LHCN-M2 (cell line): ENCODE results near the gene DPP6. TPM values are rescaled to one million over a fixed set of nuclear protein-coding genes. Genes with fewer than 3 reads are reported as not detected.

Source experiments
- DNase-seq: peaks from one replicate; pipeline ENCODE4 v3.0.0-alpha.2; 2012; ENCODE audit warnings: low read depth
- total RNA-seq: library from RNA; depleted of rRNA; stranded (reverse); fragments of >200 nt; gene quantifications from 2 replicates; pipeline ENCODE4 v1.2.3, GENCODE V29; 2014

Gene DPP6
- total RNA-seq, 1 experiment from 2014 or later: not detected

- DNase-seq: no peak
Observed at GRCh38 chr7:154591544-154591943, 539.3 kb downstream of the DPP6 start.

- DNase-seq: no peak
Observed at GRCh38 chr7:154592388-154592787, 540.2 kb downstream of the DPP6 start.

DNA sequence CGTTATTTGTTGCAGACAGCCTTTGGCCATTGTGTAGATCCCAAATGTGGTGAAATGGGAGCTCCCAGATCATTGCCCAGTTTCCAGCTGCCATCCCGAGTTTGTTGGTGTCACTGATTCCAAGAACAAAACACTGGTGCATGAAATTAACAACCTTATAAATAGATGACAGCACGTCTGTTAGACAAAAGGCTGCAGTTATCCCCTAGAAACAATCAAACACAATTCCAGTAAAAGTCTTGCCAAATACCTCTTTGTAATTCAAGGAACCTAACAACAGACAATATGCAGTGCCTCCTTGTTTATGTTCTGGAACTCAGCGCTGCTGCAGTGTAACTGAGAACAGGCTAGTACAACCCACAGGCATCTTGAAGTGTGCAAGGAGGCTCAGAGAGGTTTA, 546.2 kb downstream of the DPP6 start:
- DNase-seq: no peak

DNA sequence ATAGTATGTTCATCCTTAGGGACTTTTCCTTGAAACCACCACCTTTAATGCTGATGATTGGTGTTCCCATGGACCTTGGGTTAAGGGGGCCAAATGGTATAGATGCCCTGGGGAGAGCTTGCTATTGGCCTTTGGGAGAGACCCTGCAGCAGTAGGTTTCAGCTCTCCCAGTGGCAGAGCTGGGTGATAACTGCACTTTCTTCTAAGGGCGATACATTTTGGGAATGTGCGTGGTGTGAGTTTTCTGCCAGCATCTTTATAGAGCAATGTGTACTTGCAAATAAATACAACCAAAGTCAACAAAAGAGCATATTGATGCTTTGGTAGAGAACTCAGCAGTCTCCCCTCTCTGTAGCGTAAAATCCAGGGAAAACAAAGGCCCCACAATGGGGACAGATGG, 546.7 kb downstream of the DPP6 start:
- no peak for DNase-seq

DNA sequence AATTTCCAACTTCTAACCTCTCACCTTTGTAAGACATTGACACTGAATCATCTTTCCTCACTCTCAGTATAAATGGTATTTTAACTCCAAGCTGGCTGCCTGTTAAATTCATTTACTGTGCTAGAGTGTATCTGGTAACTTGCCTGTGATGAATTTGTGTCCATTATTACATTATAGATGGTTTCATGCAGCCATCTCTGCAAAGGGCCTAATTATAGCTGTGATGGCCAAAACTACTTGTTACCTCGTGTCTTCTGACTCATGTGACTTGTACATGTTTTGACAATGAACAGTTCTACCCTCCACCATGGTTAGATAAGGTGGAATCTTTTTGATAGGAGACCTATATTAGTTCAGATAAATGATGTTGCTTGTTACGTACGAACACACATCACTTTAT, 558.7 kb downstream of the DPP6 start:
- DNase-seq: no peak

GRCh38 chr7:154613811-154614210, 561.6 kb downstream of the DPP6 start:
- no peak for DNase-seq

DNA sequence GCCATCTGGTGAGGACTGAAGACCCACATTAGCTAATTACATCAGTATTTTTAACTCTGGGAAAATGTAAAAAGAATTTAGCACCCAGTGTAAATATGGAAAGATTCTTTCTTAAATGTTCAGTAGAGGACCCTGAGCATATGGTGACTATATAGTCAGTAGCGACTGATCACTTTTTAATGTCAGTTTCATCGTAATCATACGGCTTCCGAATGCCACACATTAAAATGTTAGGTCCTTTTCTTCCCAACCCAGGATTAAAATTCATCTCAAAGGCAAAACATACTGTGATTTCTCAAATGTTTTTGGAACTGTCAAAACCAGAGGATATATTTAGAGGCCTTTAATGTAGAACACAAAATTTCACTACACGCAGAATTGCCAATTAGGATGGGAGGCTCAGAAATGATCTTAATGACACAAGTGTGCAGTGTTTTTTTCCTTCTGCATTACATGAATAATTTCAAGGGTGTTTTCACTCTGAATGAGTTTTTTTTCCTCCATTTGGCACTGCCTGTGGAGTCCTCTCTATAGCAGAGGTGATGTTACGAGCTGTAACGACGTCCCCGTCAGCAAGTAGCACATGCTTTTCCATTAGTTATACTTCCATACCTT, 568.0 kb downstream of the DPP6 start:
- DNase-seq: no peak

- DNase-seq: no peak
Observed at GRCh38 chr7:154623399-154623798, 571.2 kb downstream of the DPP6 start.

DNA sequence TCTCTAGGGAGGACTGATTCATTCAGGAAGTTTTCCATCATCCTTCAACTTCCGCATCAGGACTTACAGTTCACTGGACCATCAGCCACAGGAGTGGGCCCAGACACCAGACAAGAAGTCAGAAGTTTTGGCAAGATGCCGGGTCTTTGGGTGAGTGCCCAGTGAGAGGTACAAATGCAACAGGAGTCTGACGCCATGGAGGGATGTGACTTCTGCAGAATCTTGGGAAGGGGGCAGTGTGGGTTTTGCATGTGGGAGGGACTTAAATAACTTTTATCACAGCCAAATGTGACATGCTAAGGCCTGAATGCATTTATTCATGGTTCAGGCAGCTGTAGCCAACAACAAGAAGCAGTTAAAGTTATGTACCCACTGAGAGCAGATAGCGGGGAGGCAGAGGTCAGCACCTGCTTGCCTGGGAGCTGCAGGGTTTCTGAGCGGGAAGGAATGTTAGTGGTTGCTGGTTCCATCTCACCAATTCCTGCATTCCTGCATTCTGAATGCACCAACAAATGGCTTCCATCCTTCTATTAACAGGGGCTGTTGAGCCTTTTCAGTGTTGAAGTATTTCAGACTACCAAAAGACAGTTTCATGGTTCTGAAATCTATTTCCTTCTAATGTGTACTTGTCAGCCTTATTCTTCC, 575.6 kb downstream of the DPP6 start:
- DNase-seq: no peak

DNA sequence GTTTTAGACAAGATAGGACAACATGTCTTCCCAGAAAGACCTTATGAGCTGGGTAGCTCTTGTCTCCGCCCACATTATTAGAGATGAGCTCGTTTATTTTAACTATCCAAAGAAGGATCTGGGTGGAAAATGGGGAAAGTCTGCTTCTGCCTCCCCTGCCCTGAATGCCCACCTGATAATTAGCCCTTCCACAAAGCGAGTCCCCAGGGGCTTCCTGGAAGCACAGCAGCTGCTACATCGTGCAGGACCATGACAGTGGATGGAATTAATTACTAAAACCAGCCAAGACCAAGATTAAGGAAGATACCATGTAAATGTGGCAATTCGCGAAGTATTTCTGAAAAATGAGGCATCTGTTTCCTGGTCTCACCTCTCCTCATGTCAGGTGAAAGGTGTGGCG, 576.4 kb downstream of the DPP6 start:
- no peak for DNase-seq

GRCh38 chr7:154631162-154631561, 579.0 kb downstream of the DPP6 start:
- DNase-seq: no peak

- no peak for DNase-seq
Observed at GRCh38 chr7:154633641-154634040, 581.4 kb downstream of the DPP6 start.

DNA sequence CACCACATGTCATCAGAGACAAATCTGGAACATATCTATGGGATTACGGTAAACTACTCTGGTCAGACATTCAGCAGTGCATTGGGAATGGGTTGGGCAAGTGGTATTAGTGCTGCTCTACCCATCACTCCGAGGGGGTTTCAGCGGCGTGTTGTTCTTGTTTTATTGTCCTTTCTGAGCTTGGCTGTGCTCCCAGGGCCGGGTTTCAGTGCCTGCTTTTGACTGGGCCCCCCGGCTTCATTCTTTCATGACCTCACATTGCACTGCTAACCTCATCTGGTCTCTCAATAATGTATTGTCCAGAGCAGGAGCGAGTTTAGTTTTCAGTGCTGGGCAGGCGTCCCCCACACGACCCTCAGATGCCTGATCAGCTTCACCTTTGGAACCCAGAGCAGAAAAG, 586.1 kb downstream of the DPP6 start:
- no peak for DNase-seq

DNA sequence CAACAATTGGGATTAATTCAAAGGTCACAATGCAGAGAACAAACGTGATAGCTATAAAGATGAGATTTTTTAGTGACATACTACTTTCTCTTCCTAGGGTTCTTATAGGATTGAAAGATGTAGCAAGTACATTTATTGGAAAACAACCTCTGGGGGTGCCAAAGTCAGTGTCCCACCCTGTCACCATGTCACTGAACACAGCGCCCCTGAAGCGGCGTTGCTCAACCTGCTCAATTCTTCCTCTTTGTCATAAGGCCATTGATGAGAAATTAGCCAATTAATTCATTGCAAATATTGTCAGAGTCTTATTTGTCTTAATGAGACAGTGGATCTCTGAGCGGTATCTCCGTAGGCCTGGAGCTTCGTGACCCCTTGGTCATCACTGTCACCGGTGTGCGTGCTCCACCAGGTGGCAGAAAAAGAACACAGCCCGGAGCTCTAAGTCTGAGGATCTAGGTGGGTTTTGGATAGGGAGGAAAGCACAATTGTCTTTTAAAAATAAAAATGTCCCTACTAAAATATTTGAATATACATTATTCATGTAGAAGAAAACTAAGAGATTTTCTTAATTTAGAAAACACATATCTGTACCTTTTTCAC, 588.2 kb downstream of the DPP6 start:
- DNase-seq: no peak

GRCh38 chr7:154640917-154641316, 588.7 kb downstream of the DPP6 start:
- DNase-seq: no peak

GRCh38 chr7:154644366-154644765, 592.2 kb downstream of the DPP6 start:
- DNase-seq: no peak

- no peak for DNase-seq
Observed at GRCh38 chr7:154646126-154647013, 594.2 kb downstream of the DPP6 start.

GRCh38 chr7:154647625-154648024, 595.4 kb downstream of the DPP6 start:
- DNase-seq: no peak

DNA sequence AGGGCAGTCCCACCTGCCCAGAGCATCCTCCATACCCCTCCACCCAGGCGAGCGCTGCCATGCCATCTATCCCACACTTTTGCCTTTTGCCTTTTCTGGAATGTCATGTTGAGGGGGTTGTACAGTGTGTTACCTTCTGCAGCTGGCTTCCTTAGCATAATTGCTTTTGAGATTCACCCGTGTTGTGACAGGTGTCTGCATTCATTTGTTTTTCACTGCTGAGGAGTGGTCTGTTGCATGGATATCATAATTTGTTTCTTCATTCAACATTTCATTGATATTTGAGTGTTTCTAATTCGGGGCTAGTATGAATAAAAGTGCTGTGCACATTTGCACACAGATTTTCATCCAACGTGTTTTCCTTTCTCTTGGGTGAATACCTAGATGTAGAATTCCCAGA, 596.8 kb downstream of the DPP6 start:
- no peak for DNase-seq

DNA sequence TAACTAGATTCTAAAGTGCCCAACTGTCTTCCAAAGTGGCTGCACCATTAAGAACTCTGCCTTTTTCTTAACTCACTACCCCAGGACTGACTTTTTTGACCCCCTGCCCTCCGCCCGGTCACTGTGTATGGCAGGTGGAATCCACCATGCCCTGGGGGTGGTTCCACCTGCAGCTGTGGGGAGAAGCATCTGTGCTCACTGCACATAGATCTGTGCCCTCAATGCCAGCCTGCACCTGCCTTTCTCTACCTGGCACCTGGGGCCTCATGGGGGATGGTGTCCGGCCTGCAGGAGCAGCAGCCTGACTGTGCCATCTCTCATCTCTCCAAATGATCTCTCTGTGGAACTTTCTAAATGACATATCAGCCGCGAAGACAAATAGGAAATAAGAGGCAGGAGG, 597.2 kb downstream of the DPP6 start:
- no peak for DNase-seq

DNA sequence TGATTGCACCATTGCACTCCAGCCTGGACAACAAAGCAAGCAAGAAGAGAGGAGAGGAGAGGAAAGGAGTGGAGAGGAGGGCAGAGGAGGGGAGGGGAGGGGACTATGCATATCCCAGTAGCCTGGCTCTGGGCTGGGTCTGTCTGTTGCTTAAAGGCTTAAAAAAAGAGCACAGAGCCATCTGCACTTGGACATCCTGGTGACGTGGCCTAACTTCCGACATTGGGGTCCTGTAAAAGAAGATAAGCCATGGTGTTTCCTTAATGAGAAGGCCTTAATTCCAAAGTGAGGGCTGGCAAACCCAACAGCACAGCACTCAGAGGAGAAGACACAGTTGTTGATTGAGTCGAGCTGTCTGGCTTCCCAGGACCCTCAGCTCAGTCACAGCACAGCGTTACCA, 598.1 kb downstream of the DPP6 start:
- DNase-seq: no peak

GRCh38 chr7:154651501-154651900, 599.3 kb downstream of the DPP6 start:
- DNase-seq: no peak
